ENCODE data around the gene FARS2.
A peak's percentile ranks its signal among the peaks of the same experiment; 100 is the strongest.

The FARS2 gene

DNA sequence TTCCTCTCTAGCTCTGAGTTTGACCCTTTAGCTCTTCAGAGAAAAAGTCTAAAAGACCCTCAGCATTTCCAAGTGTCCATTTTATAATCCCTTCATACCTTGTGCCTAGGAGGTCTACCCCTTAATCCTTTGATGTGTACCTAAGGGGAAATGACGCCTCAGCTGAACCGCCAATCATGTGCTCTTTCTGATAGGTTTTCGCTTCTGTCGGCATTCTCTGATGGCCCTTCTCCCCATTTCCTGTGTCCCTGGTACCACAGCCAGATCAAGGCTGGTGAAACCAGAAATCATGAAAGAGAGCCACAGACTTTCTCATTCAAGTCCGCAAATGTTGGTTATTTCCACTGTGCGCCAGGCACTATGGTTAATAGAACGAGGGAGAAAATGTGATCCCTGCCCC lies 333.9 kb downstream of the FARS2 start:
- no peak for DNase-seq

DNA sequence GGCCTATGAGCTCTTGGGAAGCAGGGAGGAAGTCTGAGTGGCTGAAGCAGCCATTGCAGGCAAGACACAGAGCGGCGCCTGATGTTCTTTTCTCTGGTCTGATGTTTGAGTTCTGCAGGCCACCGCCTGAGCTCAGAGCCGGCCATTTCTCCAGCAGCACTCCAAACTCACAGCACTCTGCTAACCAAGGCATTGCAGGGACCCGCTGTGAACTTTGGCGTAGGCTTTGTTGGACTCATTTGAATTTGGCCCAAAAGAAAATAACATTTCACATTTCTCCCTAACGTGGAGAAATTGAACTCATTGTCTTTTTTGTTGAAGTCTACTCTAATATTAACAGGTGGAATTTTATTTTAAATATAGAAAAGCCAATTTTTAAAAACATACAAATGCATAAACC lies 336.1 kb downstream of the FARS2 start:
- no peak for DNase-seq

DNA sequence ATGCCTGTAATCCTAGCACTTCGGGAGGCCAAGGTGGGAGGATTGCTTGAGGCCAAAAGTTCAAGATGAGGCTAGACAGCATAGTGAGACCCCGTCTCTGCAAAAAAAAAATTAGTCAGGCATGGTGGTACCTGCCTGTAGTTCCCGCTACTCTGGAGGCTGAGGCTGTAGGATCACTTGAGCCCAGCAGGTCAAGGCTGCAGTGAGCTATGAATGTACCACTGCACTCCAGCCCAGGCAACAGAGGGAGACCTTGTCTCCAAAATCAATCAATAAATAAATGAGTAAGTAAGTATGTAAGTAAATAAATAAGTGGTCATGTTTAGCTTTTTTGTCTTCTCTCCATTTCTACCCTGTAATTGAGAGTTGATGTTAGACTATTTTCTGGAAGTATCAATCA lies 336.8 kb downstream of the FARS2 start:
- DNase-seq: no peak

DNA sequence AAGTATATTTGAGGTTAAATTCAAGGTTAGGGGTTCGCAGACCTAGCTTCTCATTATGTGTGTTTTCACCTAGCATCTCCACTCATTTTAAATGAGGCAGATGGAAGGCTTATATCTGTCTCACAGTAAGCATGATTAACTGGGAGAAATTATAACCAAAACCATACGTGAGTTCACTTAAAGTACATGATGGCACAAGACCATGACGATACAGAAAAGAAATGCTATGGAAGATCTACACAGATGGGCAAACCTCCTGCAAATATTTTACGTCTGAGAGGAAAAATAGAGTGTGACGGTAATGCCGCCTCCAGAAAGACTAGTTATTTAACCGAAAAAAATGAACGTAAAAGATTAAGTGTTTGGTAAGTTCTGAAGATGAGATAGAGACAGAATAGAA lies 337.8 kb downstream of the FARS2 start:
- no peak for DNase-seq

DNA sequence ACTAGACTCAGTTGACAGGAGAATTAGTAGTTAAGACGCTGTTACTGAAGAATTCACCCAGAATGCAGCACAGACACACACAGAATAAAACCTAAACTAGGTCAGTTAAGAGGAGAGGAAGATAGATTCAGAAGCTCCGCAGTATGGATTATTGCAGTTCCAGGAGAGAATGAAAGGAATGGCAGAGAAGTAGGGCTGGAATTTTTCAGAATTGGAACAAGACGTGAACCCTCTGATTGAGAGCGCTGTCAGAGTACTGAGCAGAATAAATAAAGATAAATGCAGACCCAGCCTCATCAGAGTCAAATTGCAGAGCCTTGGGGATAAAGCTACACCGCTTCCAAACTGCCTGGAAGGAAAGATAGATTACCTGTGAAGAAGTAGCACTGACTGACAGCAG lies 344.6 kb downstream of the FARS2 start:
- DNase-seq: no peak

DNA sequence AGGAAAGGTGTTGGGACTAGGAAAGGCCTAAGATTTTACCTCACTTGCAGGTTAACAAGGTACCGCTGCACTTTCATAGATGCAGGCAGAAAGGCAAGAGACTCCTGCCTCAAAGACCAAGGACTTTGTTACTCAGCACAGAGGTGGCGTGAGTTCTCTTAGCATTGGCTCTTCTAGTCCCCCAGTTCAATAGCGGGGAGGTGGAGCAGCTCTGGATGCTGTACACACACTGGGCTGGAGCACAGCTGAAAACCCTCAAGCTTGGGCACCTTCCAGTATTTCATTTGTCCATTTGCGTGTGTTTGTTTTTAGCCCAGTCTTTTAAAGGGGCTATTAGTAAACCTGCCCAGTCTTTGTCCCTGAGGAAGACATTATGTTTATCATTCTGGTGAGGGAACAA lies 345.2 kb downstream of the FARS2 start:
- no peak for DNase-seq

GRCh38 chr6:5610640-5611039 lies 349.3 kb downstream of the FARS2 start:
- DNase-seq: no peak

- DNase-seq: no peak
Observed at GRCh38 chr6:5617179-5617578, 355.9 kb downstream of the FARS2 start.

DNA sequence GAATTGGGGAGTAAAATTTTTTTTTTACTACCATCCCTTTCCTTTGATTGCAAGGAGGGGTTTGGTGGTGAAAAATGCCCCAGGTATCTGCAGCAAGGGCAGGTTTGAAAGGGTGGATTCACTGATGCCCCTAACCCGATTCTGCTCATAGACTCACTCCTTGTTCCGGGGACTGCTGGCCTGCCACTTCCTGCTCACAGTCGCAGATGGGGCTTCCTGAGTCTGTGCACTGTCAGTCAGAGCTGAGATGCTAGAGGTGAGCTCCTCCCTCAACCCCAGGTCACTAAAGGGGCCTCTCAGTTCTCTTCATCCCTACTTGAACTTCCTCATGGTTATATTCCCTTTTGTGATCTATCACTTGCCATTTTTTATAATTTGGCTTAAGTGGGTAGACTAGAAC lies 357.9 kb downstream of the FARS2 start:
- peak; percentile 18 for DNase-seq

DNA sequence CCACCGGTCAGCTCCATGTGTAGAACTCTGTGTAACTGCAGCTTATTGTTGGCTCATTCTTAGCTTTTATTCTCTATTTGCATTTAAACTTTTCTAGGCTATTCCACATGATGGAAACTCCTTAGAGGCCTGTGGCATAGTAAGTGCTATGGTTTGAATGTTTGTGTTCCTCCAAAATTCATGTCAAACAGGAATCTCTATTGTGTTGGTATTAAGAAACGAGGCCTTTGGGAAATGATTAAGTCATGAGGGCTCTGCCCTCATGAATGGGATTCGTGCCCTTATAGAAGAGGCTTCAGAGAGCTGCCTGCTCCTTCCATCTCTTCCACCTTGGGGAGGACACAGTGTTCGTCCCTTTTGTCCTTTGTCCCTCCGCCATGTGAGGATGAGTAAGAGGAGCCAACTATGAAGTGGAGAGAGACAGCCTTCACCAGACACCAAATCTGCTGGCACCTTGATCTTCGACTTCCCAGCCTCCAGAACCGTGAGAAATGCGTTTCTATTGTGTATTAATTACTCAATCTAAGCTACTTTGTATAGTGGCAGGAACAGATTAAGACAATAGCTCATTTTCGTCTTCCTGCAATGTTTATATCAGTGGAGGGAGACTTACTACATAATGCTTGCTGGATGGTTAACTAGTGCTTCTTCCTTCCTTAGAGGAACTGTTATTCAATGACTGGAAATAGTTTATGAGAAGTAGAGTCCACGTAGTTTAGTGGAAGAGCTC lies 361.1 kb downstream of the FARS2 start:
- DNase-seq: no peak

- no peak for DNase-seq
Observed at GRCh38 chr6:5623769-5624168, 362.5 kb downstream of the FARS2 start.

DNA sequence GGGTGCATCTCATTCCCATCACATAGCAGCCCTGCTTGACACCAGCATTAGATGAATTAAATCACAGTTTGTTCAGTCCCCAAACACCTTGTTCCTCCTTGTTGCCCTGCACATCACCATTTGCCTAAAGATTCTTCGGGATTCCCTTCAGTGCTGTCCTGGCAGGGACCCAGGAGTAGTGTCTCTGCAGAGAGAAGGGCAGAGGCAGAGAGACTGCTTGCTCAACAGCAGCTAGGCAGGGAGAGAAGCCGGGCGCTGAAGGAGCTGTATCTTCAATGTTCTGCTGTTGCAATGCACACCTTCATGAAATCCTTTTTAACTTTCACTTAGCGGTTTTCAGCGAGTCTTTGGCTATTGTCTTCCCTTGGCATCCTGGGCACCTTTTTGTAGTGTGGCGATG lies 362.9 kb downstream of the FARS2 start:
- no peak for DNase-seq

DNA sequence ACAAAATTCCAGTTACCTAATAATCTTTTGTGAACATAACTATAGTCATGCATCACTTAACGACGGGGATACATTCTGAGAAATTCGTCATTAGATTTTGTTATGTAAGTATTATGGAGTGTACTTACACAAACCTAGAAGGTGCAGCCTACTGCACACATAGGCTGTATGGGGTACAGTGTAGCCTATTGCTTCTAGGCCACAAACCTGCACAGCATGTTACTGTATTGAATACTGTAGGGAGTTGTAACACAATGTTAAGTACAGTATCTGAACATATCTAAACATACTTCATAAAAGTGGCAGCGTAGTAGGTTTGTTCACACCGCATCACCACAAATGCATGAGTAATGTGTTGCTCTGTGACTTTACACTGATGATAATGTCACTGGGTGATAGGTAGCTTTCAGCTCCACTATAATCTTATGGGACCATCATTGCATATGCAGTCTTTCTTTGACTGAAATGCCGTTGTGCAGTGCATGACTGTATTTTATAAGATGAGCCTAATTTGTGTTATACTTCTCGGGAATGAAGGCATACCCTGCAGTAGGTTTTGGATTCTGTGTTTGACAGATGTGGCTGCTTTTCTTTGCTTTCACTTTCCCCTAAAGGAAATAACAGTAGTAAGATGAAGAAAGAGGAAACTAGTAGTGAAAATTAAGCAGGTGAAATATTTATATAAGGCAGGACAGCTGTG lies 365.6 kb downstream of the FARS2 start:
- DNase-seq: peak; percentile 11

- DNase-seq: no peak
Observed at GRCh38 chr6:5630636-5631035, 369.3 kb downstream of the FARS2 start.

DNA sequence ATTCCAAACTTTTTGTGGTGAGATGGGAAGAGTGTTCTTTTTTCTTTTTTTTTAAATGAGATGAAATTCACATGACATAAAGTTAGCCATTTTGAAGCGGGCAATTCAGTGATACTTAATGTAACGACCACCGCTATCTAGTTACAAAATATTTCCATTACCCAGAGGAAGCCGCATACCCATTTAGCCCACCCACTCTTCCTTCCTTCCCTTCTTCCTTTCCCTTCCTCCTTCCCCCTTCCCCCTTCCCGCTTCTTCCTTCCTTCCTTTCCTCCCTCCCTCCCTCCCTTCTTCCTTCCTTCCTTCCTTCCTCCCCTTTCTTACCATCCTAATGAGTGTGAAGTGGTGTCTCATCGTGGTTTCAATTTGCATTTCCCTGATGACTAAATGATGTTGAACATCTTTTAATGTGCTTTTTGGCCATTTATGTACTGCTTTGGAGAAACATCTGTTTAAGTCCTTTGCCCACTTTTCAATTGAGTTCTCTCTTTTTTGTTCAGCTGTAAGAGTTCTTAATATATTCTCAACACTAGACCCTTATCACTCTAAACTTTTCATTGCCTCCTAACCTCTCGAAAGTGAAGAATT lies 371.1 kb downstream of the FARS2 start:
- DNase-seq: no peak

DNA sequence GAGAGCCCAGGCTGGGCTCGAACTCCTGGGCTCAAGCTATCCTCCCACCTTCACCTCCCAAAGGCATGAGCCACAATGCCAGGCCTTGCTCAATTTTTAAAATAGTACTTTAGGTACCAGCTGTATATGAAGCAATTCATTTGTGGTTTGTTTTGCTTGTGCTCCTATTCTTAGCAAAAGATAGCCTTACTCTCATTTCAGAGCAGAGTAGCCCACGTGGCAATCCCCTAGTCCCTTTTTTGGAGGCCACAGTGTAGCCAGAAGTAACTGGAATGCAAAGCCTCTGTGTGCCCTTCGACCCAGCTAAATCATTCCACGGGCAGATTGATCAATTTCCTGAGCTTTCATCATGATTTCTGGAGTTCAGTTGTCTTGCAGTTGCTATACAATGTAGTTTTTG lies 373.2 kb downstream of the FARS2 start:
- DNase-seq: no peak

DNA sequence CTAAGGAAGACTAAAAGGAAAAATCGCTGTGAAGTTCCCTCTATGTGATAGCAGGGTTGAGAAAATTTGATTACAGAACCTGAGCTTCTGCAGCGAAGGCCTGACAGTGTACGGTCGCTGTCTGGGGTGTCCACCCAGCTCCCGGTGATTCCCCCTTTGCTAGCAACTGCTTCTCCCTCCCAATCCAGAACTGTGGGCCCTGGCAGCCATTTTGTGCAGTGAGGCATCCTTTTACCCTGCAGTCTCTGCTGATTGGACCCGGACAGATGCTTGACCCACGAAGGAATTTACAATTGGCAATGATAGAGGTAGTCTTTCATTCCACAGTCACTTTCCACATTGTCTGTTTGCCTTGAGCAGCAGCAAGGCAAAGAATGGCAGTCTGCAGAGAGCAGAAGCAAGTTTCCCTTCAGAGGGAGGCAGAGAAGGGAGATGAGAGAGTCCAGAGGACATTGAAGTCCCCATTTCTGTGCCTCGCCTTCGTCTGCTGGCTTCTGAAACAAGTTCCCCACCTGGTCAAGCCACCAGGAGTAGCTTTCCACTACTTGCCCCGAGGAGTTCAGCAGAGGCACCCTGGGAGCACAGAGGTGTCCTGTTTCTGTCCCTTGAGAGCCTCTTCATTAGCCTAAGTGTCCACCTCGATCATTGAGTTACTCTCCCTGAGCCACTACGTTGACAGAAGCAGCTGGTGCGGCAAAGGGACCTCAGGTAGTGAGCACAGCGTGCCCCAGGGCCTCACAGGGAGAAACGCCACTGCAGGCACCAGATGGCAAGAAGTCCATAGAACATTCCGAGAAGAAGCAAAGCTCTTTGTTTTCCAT lies 375.1 kb downstream of the FARS2 start:
- no peak for DNase-seq

DNA sequence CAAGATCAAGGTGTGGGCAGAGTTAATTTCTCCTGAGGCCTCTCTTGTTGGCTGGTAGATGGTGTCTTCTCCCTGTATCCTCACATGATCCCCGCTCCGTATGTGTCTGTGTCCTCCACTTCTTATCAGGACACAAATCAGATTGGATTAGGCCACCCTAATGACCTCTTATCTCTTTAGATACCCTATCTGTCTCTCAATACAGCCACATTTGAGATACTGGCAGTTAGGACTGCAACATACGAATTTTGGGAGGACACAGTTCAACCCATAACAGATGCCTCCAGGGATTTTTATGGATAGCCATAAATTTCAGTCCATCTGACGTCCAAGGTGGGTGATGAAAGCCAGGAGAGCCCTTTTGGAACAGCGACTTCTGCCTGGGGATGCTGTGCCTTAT lies 376.4 kb downstream of the FARS2 start:
- DNase-seq: no peak

DNA sequence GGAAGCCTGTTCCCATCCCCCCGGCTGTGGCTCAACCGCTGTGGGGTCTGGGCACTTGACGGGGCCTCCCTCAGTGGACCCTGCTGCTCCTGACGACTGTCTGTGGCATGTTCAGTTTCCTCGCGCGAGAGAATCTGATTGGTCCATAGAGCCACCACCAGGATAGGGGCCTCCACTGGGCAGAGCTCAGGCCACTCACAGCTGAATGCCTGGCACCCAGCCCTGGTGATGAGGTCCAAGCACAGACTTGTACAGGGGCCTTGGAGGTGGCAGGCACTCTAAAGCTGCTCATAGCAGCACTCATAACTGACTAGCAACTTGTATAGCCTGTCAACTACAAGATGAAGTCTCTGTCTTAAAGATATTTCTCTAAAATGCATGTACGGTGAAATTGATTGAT lies 377.4 kb downstream of the FARS2 start:
- no peak for DNase-seq

GRCh38 chr6:5639193-5639592 lies 377.9 kb downstream of the FARS2 start:
- DNase-seq: no peak

DNA sequence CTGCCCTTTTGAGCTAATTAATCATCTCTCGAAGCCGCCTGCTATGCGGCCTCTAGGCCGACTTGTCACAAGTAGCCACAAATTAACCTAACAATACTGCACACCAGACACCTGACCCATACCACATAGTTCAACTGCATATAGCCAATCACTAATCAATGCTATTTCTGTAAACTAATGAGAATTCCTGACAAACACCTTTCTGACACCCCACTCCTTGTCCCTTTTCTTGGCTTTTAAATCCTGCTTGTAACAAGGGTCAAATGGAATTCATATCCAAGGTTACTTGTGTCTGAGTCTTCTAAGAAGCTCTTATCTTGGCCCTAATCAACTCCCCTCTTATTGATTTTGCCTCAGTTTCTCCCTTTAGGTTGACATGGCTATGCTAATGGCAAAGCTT lies 379.3 kb downstream of the FARS2 start:
- DNase-seq: no peak

- no peak for DNase-seq
Observed at GRCh38 chr6:5644523-5645185, 383.3 kb downstream of the FARS2 start.
